Aortic smooth muscle cell (primary cell): Measurements from ENCODE around the gene DSTN. TPM values are rescaled to one million over a fixed set of nuclear protein-coding genes. Genes with fewer than 3 reads are reported as not detected.

Source experiments
- total RNA-seq: library from RNA; depleted of rRNA; stranded (reverse); fragments of >200 nt; gene quantifications from 2 replicates; pipeline ENCODE4 v1.2.3, GENCODE V29; 2014

Gene DSTN
- 303 and 357 TPM in 2 replicates for total RNA-seq

DNA sequence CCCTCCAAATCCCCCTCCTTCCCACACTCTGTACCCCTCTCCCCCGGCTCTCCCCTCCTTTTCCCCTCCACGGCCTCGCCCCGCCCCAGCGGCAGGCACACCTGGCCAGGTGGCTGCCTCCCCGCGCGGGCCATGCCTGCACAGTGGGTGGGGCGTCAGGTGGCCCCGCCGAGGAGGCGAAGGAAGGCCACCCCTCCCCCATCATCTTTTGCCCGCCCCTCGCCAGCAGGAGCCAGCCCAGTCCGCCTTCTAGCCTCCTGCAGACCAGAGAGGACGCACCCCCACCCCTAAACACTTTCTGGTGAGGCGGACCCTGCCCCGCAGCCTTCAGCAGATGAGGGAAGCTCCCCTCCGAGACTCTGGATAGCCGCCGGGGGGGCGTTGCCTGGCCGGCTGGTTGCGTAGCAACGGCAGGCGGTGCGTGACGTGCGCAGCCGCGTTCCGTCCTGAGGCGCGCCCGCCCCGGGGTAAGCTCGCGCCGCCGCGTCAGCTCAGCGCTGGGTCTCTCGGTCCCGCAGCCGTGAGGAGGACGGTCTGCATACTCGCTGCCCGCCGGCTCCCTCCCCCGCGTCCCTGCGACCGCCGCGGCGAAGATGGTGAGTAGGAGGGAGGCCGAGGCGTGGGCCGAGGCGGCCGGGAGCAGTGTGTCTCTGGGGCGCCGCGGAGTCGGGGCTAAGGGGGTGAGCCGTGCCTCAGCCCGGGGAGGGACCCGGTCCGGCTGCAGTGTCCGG, at the start of gene DSTN:
Gene DSTN (plus strand): TSS at position 460 of the 731 bp plus-strand sequence. CDS start 134 bp downstream, at position 594.

GRCh38 chr20:17530716-17531664, 38.9 kb upstream of the DSTN start, which contains the start of gene BFSP1:
TSS of gene BFSP1 (minus strand) at chr20:17531379. CDS start at chr20:17531329, 50 bp downstream.

Other genes with a start within 250 kb of the DSTN start
- 1.9 and 2.9 TPM in 2 replicates for gene BFSP1, start 38.7 kb upstream of the DSTN start, total RNA-seq
- 199 and 273 TPM in 2 replicates for gene RRBP1, start 112.2 kb downstream of the DSTN start, total RNA-seq
- not detected in 2 replicates for gene BANF2, start 129.9 kb downstream of the DSTN start, total RNA-seq